Adipose tissue (tissue), 3 donors: ENCODE measurements around the gene LFNG. TPM values are rescaled to one million over a fixed set of nuclear protein-coding genes. Genes with fewer than 3 reads are reported as not detected.

Source experiments
- H3K27ac ChIP-seq: one replicate; pipeline ENCODE4 v1.5.1; 2013; ENCODE audit warnings: low read depth, low read length
- WGBS, 3 donors: extraction: QIAGEN DNeasy Blood & Tissue Kit; methylation state at CpG; one replicate each; pipeline ENCODE4 v1.1.7; 2013; 5-methylcytosine and 5-hydroxymethylcytosine counted together
- polyA plus RNA-seq, 3 donors: library from polyadenylated mRNA; stranded (reverse); fragments of 200-250 nt; gene quantifications; one replicate each; pipeline ENCODE4 v1.2.3, GENCODE V29; 2013
- donor health status: healthy with polysubstance abuse.
- donor health status: Bipolar disorder and iron deficiency.
- donor health status: healthy.

Gene LFNG
- polyA plus RNA-seq, 3 donors: 12.5 to 52.7 (median 23.7) TPM

DNA sequence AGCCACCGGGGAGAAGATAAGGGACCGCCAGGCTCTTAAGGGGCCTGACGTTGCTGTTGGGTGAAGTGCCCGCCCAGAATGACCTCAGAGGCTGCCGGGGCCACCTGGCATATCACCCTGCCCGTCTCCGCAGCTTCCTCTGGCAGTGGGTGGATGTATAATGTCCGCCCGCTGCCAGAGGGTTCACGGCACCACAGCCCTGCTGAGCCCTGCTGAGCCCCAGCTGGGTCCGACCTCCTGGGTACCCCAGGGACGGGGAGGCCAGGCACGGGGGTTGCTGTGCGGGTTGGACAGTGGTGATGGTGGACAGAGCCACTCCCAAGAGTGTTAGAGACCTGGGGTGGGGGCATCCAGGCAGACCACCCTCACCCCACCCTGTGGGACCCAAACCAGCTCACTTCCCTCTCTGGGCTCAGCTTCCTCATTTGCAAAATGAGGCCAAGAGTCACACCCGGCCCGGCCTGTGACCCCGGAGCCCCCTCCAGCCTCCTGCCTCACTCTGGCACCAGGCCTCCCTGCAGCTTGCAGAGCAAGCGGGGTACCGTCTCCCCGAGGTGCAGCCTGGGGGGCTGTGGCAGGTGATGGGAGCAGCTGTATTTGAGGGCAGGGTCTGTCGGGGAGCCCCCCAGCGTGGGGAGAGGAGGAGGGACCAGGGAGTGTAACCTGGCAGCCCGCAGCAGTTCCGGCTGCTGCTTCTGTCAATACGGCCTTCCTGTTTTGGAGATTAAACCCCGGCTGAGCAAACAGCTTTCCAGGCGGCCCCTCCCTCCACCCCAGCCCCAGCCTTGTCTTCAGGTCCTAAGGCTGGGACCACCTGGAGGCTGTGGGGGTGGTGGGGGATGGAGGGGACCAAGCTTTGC lies 8.4 kb upstream of the LFNG start:
- 24 to 31% (median 29%) methylated on average over 24 to 27 of the region's 27 CpGs for WGBS, 3 donors
- no peak overlapping the region for H3K27ac ChIP-seq

DNA sequence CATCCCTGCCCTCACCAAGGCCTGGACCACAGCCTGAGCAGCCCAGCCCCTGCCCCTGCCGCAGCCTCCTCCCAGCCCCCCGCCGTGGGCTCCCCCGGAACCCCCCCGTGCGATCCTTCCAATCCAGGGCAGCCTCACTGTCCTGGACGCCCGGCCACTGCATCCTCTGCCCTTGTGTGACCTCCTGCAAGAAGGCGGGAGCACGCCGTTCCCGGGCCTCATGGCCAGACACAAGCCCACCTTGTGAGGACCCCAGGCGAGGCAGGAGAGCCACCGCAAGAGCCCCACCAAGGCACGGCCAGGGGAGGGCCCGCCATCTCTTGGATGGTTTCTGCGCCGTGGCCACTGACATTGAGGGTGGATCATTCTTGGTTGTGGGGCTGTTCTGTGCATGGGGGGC lies 7.8 kb upstream of the LFNG start:
- H3K27ac ChIP-seq: no peak overlapping the region
- 33 to 40% (median 34%) methylated on average over 17 to 18 of the region's 18 CpGs for WGBS, 3 donors

DNA sequence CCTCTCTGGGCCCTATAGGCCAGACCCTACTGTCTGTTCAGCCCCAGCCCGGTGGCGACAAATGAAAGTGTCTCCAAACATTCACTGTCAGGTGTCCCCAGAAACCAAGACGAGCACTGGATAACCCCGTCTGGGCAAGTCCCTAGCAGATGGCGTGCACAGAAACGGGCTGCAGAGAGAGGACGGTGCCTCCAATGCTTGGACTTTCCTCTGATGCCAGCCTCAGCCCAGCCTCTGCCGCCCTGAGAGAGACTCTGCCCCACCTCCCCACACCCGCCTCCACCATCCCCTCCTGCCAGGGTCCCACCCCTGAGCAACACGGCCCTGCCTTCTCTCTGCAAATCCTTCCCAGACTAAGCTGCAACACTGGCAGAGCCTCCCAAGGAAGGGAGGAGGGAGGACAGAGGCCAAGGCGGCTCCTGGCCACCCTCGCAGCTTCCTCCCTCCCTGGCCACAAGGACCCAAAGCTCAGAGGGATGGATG lies 7.4 kb upstream of the LFNG start:
- no peak overlapping the region for H3K27ac ChIP-seq
- 33 to 54% (median 34%) methylated on average over 11 to 12 of the region's 12 CpGs for WGBS, 3 donors

DNA sequence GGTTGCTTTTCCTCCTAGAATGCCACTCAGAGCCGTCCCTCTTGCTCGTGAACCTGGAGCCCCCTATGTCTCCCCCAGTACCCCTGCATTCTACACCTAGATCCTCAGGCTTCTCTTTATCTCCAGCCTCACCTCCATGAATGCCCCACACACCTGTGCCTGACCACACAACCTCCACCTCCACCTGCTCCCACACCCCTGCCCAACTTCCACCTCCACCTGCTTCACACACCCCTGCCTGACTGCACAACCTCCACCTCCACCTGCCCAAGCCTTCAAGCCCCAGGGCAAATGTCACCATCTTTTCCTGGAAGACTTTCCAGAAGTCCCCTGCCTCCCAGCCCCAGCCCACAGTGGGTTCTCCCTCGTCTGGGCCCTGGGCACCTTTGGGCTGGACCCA lies 6.9 kb upstream of the LFNG start:
- H3K27ac ChIP-seq: no peak overlapping the region
- WGBS, 3 donors: 60 to 95% (median 76%) methylated on average over 2 to 3 of the region's 3 CpGs

DNA sequence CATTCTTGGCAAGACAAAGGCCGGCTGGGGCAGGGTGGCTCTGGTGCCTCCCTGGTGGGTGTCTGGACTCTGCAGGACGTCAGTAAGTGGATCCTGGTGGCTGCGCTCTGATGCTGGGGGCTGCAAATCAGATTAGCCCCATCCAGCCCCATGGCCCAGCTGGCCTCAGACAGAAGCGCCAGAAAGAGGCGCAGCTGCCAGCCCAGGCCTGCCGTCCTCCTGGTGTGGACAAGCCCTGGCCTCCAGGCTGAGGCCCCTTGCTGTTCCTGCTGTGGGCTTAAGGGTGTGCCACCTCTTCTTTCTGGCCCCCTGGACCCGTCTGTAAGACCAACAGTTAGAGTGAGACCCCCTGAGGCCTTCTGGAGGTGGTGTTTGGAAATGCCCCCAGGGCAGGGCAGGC lies 5.9 kb upstream of the LFNG start:
- WGBS, 3 donors: 92 to 93% (median 93%) methylated on average over 7 of the region's 7 CpGs
- no peak overlapping the region for H3K27ac ChIP-seq

DNA sequence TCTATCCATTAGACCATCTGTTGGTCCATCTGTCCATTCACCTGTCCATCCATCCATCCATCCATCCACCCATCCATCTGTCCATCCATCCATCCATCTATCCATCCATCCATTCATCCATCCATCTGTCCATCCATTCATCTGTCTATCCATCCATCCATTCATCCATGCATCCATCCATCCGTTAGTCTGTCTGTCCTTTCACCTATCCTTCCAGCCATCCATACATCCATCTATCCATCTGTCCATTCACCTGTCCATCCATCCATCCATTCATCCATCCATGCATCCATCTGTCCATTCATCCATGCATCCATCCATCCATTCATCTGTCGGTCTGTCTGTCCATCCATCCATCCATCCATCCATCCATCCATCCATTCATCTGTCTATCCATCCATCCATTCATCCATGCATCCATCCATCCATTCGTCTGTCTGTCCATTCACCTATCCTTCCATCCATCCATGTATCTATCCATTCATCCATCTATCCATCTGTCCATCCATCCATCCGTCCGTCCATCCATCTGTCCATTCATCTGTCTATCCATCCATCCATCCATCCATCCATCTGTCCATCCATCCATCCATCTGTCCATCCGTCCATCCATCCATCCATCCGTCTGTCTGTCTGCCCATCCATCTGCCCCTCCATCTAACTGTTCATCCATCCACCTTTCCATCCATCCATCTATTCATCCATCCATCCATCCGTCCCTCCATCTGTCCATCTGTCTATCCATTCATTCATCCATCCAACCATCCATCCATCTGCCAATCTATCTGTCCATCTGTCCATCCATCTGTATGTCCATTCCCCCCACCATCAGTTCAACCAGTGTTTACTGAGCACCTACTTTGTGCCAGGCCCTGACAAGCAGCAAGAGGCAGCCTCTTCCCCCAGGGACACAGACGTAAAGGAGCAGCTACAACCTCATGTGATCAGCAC lies 4.8 kb upstream of the LFNG start:
- no peak overlapping the region for H3K27ac ChIP-seq
- 82 to 92% (median 83%) methylated on average over 9 of the region's 9 CpGs for WGBS, 3 donors

DNA sequence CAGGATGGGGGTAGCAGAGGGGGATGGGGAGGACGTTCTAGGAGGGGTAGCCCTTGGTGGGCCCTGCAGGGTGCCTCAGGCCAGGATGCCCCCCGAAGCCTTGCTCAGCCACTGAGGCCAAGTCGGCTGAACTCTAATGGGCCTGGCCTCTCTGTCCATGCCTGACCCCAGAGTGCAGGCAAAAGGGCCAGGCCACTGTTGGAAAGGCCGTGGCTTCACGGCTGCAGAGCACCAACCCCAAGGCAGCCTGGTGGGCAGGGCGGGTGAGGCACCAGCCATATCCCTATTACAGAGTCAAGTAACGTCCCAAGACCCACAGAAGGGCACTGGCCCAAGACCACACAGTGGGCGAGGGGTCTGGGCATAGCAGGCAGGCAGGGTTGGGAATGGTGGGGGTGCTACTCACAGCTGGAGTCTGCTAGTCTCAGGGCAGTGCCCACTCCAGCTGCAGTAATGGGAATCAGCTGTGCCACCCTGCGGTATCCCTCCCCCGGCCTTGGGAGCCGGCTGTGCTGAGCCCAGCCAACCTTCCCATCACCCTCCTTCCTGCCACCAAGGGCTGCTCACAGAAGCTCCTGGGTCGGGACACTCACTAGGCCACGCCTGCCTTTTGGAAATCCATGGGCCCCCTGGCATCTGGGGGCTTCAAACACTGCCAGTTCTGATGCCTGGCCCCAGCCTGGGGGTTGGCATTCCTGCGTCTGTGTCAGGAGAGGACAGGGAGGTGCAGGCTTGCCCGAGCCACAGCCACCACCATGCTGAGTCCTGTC lies 4.0 kb upstream of the LFNG start:
- H3K27ac ChIP-seq: no peak overlapping the region
- 86 to 92% (median 91%) methylated on average over 15 of the region's 15 CpGs for WGBS, 3 donors

DNA sequence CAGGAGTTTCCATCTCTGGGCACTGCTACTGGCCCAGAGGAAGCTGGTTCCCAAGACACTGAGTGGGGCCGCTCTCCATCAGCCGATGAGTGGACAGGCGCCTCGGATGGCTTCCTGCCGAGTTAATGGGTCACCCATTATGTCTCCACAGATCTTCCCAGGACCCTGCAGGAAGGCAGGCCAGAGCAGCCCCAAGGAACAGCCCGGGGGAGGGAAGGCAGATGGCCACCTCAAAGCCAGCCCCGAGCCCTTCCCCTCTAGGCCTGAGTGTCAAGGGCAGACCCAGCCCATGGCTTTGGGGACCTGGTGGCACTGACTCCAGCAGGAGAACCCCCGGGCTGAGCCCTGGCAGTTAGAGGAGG lies 3.4 kb upstream of the LFNG start:
- 80 to 89% (median 81%) methylated on average over 8 of the region's 8 CpGs for WGBS, 3 donors
- H3K27ac ChIP-seq: no peak overlapping the region

DNA sequence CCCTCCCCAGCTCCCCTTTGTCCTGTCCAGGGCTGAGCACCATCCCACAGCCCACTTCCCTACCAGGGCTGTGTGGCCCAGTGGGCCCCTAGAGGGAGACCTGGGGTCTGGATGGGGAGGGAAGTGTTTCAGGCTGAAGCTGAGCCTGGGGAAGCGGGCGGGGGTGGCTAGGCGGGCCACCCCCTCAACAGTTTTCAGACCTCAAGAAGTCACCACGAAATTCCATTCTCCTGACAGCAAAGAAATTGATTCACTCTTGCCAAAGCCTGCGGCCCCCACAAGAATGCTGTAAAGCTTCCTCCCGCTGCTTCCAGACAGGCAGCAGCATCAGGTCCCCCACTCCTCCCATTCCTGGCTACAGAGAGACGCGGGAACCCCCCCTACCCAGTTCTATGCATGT lies 2.5 kb upstream of the LFNG start:
- WGBS, 3 donors: 53 to 92% (median 54%) methylated on average over 8 of the region's 8 CpGs
- no peak overlapping the region for H3K27ac ChIP-seq

DNA sequence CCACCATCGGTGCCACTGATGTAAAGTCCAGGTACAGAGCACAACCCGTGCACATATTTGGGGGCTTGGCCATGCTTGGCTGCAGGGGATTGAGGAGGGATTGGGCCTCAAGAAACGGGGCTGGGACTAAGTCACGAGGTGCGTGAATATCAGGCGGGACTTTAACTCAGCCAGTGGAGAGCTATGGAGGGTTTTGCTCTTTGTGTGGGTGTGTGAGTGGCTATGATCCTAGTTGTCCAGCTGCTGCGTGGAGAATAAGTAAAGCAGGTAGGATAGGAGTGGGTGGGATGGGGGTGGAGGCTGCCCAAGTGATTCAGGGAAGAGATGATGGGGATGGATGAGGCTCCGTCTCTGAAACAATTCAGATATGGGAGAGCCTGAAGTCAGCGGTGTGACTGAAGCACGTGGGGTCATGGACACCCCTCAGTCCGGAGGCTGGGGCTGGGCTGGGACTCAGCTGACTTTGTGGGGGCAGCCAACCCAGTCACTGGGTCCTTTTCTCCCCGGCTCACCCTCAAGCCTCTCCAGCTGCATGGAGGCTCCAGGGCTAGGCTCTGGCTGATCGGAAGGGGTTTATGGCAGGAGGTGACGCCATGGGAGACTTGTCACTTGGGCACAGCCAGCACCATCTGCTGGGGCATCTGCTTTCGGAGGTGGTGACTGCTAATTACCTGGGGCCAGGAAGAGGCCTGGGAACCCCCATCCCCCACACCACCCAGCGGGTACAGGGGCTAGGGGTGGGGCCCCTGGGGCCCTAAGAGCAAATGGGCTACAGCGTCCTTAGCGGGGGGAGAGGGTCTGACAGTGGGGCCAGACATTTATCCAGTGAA lies 1.7 kb upstream of the LFNG start:
- no peak overlapping the region for H3K27ac ChIP-seq
- WGBS, 3 donors: 73 to 77% (median 74%) methylated on average over 18 of the region's 18 CpGs

DNA sequence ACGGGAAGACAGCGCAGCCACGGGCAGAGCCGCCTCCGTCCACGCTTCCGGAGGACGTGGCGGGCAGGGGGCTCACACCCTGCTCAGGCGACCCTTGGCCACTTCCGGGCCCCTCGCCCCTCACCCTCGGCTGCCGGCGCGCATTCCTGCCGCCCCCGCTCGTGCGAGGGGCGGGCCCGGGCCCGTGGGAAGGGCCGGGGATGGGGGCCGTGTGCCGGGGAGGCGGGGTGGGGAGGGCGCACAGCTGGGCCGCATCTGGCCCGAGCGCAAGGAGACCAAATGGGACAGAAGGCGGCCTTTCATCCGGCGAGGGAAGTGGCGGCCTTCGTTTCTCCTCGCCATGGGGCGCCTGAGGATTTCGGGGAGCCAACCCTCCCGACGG lies 846 bp upstream of the LFNG start:
- H3K27ac ChIP-seq: no peak overlapping the region
- WGBS, 3 donors: 5 to 15% (median 8%) methylated on average over 36 to 41 of the region's 41 CpGs

DNA sequence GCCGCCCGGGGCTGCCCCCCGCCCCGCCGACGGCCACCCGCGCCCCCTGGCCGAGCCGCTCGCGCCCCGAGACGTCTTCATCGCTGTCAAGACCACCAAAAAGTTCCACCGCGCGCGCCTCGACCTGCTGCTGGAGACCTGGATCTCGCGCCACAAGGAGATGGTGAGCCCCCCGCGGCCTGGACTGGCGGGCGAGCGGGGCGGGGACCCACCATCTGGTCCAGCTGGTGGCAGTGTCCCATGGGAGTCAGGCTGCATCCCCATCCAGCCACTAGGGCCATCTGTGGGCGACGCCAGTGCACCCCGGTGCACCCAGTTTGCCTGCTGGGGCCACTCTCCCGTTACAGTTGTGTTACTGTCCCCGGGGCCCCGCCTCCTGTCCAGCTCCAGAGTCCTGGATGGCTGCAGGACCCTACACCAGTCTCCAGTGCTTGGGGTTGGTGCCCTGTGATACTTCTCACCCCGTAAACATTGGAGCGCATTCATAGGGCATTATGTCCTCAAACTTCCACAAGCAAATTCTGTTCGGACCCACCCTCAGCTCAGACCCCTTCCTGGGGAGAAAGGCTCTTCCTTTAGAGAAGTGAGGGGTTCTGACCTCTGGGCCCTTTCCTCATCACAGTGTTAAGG lies 672 bp downstream of the LFNG start:
- 3 to 4% (median 3%) methylated on average over 28 to 37 of the region's 37 CpGs for WGBS, 3 donors

DNA sequence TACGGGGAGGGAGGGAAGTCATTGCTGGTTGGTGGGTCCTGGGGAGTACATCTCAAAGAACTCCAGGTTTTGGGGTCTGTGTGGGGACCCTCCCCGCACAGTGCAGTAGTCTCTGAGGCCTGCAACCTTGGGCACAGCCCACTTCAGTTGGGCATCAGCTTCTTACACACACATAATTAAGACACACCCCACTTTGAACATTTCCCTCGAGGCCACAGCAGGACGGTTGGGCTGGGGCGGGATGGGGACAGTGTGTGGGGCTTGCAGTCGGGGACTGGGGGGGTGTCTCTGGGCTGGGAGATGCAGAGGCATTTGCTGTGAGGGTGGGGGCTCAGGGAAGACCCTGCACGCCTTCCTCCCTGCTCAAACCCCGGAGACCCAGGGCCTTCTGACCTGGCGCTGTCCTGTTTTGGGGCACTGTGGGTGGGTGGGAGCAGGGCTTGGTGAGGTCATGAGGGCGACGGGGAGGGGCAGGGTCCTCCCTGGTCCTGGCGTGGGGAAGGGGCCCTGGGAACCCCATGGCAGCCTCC lies 1.3 kb downstream of the LFNG start:
- 7 to 20% (median 18%) methylated on average over 11 to 12 of the region's 12 CpGs for WGBS, 3 donors
- no peak overlapping the region for H3K27ac ChIP-seq

More for the DNA sequence above, 672 bp downstream of the LFNG start:
- H3K27ac ChIP-seq: no peak overlapping the region

DNA sequence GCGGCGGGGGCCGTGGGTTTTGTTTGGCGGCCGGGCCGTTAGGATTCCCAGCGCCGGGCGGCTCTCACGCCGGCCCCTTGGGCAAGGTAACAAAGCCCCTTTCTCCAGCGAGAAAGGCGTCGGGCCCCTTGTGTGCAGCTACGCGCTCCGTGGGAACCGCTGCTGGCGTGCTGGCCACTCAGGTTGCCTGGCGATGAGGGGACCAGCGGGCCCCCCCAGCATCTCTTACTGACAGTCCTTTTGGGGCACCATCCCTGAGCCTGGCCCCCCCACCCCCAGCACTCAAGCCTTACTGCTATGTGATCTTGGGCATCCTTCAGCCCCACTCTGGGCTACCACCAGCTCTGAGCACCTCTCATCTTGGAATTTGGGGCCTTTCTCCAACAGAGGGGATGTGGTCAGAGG lies 1.8 kb downstream of the LFNG start:
- H3K27ac ChIP-seq: no peak overlapping the region
- WGBS, 3 donors: 9 to 25% (median 21%) methylated on average over 21 of the region's 21 CpGs

DNA sequence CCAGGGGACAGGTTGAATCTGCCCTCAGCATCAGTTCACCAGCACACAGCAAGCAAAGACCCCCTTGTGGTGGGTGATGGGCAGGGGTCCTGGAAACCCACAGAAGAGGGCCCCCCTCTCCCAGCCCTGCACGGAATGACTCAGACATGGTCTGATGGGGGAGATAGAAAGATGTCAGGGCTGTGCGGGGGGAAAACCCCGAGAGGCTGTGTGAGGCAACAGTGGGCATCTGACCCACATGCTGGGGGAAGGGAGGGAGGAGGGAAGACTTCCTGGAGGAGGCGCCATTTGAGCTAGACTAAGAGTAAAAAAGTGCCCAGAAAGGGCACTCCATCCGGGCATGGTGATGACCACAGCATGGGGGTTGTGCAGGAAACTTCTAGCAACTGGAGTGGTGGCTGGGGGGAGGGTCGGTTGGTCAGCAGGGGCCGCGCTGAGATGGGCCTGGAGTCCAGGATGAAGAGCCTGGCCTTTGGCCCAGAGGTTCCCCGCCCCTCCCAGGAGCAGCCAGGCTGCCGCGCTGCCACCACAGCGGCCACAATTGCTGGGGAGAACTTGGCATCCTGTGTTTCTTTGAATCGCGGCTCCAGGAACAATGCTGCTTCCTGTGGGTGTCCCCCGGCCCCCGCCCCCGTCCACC lies 2.5 kb downstream of the LFNG start:
- WGBS, 3 donors: 8 to 18% (median 11%) methylated on average over 17 of the region's 17 CpGs
- no peak overlapping the region for H3K27ac ChIP-seq

DNA sequence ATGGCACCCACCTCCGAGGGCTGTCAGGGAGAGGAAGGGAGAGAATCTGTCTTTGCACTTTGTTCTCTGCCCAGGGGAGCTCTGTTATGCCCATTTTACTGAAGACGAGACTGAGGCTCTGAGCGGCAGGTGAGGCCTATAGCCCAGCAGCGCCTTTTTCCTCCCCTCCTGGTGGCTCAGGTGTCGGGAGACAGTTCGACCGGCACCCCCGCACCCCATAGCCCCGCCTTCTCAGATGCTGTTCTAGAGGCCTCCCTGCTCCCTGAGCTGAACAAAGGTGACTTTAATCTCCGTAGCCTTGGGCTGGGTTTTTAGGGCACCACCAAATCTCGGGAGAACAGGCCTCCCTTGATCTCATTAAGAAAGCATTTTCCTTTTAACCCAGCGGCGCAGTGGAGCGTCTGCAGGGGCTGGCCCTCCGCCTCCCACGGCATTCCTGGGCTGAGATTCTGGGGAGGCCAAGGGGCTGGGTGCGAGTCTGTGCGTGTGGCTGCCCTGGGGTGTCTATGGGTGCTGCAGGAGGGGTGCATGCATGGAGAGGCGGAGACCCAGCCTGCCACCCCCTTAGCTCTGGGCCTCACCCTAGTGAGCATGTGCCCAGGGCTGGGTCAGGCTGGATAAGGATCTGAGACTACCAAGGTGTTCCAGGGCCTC lies 3.3 kb downstream of the LFNG start:
- no peak overlapping the region for H3K27ac ChIP-seq
- 16 to 27% (median 27%) methylated on average over 19 of the region's 19 CpGs for WGBS, 3 donors
